Liver (tissue), 9 donors: ENCODE measurements around the gene TPGS1. TPM values are rescaled to one million over a fixed set of nuclear protein-coding genes. Genes with fewer than 3 reads are reported as not detected.
A peak's percentile ranks its signal among the peaks of the same experiment; 100 is the strongest.

ENCODE experiments used
- DNase-seq: peaks from one replicate; pipeline ENCODE4 v3.0.0-alpha.2; 2017; ENCODE audit warnings: low spot score
- H3K27ac ChIP-seq, 2 donors: one replicate each; pipeline ENCODE4 v1.7.0; 2013; ENCODE audit warnings: inconsistent platforms in 2 of 2, low read length in 2 of 2, control low read depth in 1 of 2, low read depth in 1 of 2, mild to moderate bottlenecking in 1 of 2
- H3K27me3 ChIP-seq, 4 donors: one replicate each; pipeline versions ENCODE4 v1.6.1 to v1.7.0; 2013; ENCODE audit warnings: low read length in 3 of 4, inconsistent platforms in 1 of 4, mild to moderate bottlenecking in 1 of 4, moderate library complexity in 1 of 4; ENCODE audit not compliant: control insufficient read depth in 4 of 4, insufficient read depth in 4 of 4
- H3K36me3 ChIP-seq, 4 donors: one replicate each; pipeline versions ENCODE4 v1.6.1 to v1.7.0; 2013; ENCODE audit warnings: low read length in 3 of 4, mild to moderate bottlenecking in 3 of 4, low read depth in 1 of 4, moderate library complexity in 1 of 4; ENCODE audit not compliant: control insufficient read depth in 4 of 4, insufficient read depth in 3 of 4
- H3K4me1 ChIP-seq, 4 donors: one replicate each; pipeline versions ENCODE4 v1.6.1 to v1.7.0; 2013; ENCODE audit warnings: low read length in 3 of 4, mild to moderate bottlenecking in 3 of 4, moderate library complexity in 1 of 4; ENCODE audit not compliant: control insufficient read depth in 4 of 4, insufficient read depth in 4 of 4
- H3K4me3 ChIP-seq, 3 donors: one replicate each; pipeline versions ENCODE4 v1.6.1 to v1.7.0; 2013; ENCODE audit warnings: low read length in 3 of 3, control low read depth in 1 of 3, low read depth in 1 of 3, mild to moderate bottlenecking in 1 of 3
- H3K9ac ChIP-seq, 2 donors: one replicate each; pipeline ENCODE4 v1.7.0; 2013; ENCODE audit warnings: low read length in 2 of 2, mild to moderate bottlenecking in 2 of 2, moderate library complexity in 2 of 2, control low read depth in 1 of 2, low read depth in 1 of 2
- H3K9me3 ChIP-seq, 4 donors: one replicate each; pipeline versions ENCODE4 v1.6.1 to v1.7.0; 2013; ENCODE audit warnings: low read length in 3 of 4; ENCODE audit not compliant: control insufficient read depth in 4 of 4
- ATF3 ChIP-seq: IDR thresholded peaks from 2 replicates; pipeline ENCODE4 v1.6.1; 2016; ENCODE audit warnings: antibody characterized with exemption
- CTCF ChIP-seq: fragments of 150-350 bp; IDR thresholded peaks from 2 replicates; pipeline ENCODE4 v1.5.1; 2017; ENCODE audit warnings: improper control_type of control experiment, low read depth, low read length; ENCODE audit not compliant: missing input control
- EGR1 ChIP-seq, 2 donors: IDR thresholded peaks; 2 replicates each; pipeline ENCODE4 v1.6.1; 2016 to 2018; ENCODE audit warnings: antibody characterized with exemption in 2 of 2, low read depth in 2 of 2
- FOXA2 ChIP-seq: IDR thresholded peaks from 2 replicates; pipeline ENCODE4 v1.6.1; 2016; ENCODE audit warnings: antibody characterized with exemption
- JUND ChIP-seq, 2 donors: IDR thresholded peaks; 2 replicates each; pipeline ENCODE4 v1.6.1; 2016; ENCODE audit warnings: antibody characterized with exemption in 2 of 2
- NR2F2 ChIP-seq: IDR thresholded peaks from 2 replicates; pipeline ENCODE4 v1.6.1; 2016; ENCODE audit warnings: antibody characterized with exemption
- RAD21 ChIP-seq, 2 donors: IDR thresholded peaks; 2 replicates each; pipeline ENCODE4 v1.6.1; 2016; ENCODE audit warnings: antibody characterized with exemption in 2 of 2, mild to moderate bottlenecking in 2 of 2
- SP1 ChIP-seq: IDR thresholded peaks from 2 replicates; pipeline ENCODE4 v1.6.1; 2018; ENCODE audit warnings: antibody characterized with exemption, mild to moderate bottlenecking
- YY1 ChIP-seq: IDR thresholded peaks from 2 replicates; pipeline ENCODE4 v1.6.1; 2016; ENCODE audit warnings: antibody characterized with exemption, mild to moderate bottlenecking
- ZBTB33 ChIP-seq: IDR thresholded peaks from 2 replicates; pipeline ENCODE4 v1.6.1; 2016; ENCODE audit warnings: antibody characterized with exemption
- WGBS: extraction: QIAGEN DNeasy Blood & Tissue Kit; methylation state at CpG from one replicate; pipeline ENCODE4 v1.1.7; 2013; 5-methylcytosine and 5-hydroxymethylcytosine counted together
- polyA plus RNA-seq, 2 donors: library from polyadenylated mRNA; stranded (reverse) in 1 of 2; unstranded in 1 of 2; fragments of 200-250 nt in 1 of 2; fragments of >200 nt in 1 of 2; fragmentation: Nextera tagmentation in 1 of 2; extraction: Ambion mirVana in 1 of 2; gene quantifications; one replicate each; pipeline versions ENCODE4 v1.2.1 to v1.2.3, GENCODE V29; 2013 to 2015
- total RNA-seq, 2 donors: library from RNA; depleted of rRNA; stranded (reverse); fragments of >200 nt; gene quantifications; one replicate each; pipeline ENCODE4 v1.2.3, GENCODE V29; 2014
- donor health status: healthy.
- donor health status: healthy.
- donor health status: healthy.
- donor health status: healthy.
- donor health status: healthy.

TPGS1 gene
- total and polyA plus RNA-seq, 4 donors, result 1.7 to 15.5 (median 14.7) TPM

DNA sequence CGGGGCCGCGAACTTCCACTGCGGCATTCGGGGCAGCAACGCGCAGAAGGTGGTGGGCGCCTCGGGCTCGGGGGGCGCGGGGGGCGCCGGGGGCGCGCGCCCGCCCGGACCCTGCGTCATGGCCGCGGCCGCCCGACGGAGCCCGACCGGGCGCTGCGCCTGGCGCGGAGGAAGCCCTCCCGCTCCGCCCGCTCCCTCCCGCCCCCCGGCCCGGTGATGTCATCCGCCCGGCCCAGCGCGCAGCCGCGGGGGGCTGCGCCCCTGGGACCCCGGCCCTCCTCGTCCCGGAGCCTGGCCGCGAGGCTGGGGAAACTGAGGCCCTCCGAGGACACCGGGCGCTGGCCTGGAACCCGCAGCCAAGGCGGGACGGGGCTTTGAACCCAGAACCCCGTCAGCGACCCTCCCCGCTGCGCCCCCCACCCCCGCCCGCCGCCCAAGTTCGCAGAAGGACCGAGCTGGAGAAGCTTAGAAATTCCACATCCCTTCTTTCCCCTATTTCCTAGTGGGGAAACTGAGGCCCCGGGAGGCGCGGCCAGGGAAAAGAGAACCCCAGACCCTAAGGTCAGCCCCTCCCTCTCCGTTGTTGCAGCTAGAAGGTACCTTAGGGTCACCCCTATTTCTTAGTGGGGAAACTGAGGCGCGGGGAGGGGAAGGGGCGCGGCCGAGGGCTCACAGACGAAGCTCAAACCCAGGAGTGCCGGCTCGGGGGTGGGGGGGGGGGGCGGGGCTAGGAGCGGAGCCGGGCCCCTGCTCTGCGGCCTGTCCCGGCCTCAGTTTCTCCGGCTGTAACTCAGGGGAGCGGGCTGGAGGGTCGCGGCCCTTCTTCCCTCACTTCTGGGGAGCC is 46.2 kb upstream of the TPGS1 start, which contains the start of gene SHC2 (continued):
- TF ChIP-seq RAD21 (IDR thresholded peaks at IDR 0.05), result no peak

DNA sequence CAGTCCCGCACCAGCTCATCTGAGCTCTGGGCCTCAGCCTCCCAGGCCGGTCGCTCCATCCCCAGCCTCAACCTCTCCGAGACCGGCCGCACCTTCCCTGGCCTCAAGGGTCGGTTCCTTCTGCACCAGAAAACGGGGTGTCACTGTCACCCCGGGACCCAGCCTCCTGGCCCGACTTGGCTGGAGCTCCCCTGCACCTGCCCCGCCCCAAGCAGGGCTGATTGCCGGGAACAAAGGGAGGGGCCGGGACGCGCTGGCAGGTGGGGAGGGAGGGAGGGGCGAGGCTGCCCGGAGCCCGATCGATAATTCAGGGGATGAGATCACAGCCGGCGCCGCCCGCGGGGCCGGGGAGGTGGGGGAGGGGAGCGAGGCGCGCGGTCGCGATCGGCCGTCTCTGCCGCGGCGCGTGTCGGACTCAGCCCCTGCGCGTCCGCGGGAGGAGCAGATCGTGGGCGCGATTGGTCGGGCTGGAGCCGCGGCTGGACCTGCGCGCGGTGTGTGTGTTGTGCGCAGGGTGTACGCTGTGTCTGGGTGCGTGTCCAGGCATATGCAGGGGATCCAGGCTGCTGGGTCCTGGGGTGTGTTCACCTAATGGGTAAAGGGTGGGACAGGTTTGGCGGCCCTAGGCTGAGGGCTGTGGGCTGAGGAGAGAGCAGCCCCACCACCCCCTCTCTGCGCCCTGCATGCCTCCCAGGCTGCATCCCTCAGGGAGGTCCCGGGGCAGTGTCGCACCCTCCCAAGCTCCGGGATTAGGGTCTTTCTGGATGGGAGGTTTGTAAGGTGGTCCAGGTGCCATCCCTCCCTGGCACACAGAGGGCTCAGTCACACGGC is 45.4 kb upstream of the TPGS1 start:
- H3K27ac ChIP-seq, result peak overlapping the region; percentile 31 to 34
- WGBS, result 9% methylated on average over 60 of the region's 60 CpGs
- H3K27me3 ChIP-seq, result no peaks in the 10 kb centered on the region
- H3K4me1 ChIP-seq, result peaks cover 2 to 11% (median 6%) of the 10 kb centered on the region in 4 donors
- peak overlapping the region; percentile 54 to 91 (median 54) for H3K4me3 ChIP-seq
- no peaks in the 10 kb centered on the region for H3K9me3 ChIP-seq
- peaks cover 0 to 3% (median 0%) of the 10 kb centered on the region in 4 donors for H3K36me3 ChIP-seq
- DNase-seq, result peak; percentile 62
- TF ChIP-seq SP1, result peak; percentile 28
- TF ChIP-seq ATF3, result no peak
- peak in 1 of 2 donors; percentile 6 for TF ChIP-seq RAD21 (IDR thresholded peaks at IDR 0.05)
- TF ChIP-seq JUND (IDR thresholded peaks at IDR 0.05), result peak in 1 of 2 donors; percentile 20
- no peak for TF ChIP-seq CTCF
- no peak for TF ChIP-seq NR2F2
- TF ChIP-seq YY1, result peak; percentile 25
- TF ChIP-seq EGR1 (IDR thresholded peaks at IDR 0.05; ENCODE audit: low read depth in 2 of 2), result no peak
- peak overlapping the region in 1 of 2 donors; percentile 27 for H3K9ac ChIP-seq

GRCh38 chr19:463483-464207 is 43.7 kb upstream of the TPGS1 start:
- Histone ChIP-seq H3K36me3 (no peaks in the 10 kb centered on the region), H3K27me3 (no peaks in the 10 kb centered on the region)
- TF ChIP-seq FOXA2, result no peak
- TF ChIP-seq RAD21 (IDR thresholded peaks at IDR 0.05), result no peak
- no peak for TF ChIP-seq ATF3
- TF ChIP-seq ZBTB33, result no peak
- TF ChIP-seq JUND (IDR thresholded peaks at IDR 0.05), result no peak

More at GRCh38 chr19:463483-464207, 43.7 kb upstream of the TPGS1 start:
- 91% methylated on average over 35 of the region's 35 CpGs for WGBS
- DNase-seq, result no peak
- H3K9ac ChIP-seq, result no peak overlapping the region
- H3K27ac ChIP-seq, result no peak overlapping the region
- H3K4me1 ChIP-seq, result peaks cover 2 to 11% (median 6%) of the 10 kb centered on the region in 4 donors
- H3K9me3 ChIP-seq, result no peaks in the 10 kb centered on the region
- no peak overlapping the region for H3K4me3 ChIP-seq
